Measurements from ENCODE around the gene CDH13.
A peak's percentile ranks its signal among the peaks of the same experiment; 100 is the strongest.

Gene CDH13

DNA sequence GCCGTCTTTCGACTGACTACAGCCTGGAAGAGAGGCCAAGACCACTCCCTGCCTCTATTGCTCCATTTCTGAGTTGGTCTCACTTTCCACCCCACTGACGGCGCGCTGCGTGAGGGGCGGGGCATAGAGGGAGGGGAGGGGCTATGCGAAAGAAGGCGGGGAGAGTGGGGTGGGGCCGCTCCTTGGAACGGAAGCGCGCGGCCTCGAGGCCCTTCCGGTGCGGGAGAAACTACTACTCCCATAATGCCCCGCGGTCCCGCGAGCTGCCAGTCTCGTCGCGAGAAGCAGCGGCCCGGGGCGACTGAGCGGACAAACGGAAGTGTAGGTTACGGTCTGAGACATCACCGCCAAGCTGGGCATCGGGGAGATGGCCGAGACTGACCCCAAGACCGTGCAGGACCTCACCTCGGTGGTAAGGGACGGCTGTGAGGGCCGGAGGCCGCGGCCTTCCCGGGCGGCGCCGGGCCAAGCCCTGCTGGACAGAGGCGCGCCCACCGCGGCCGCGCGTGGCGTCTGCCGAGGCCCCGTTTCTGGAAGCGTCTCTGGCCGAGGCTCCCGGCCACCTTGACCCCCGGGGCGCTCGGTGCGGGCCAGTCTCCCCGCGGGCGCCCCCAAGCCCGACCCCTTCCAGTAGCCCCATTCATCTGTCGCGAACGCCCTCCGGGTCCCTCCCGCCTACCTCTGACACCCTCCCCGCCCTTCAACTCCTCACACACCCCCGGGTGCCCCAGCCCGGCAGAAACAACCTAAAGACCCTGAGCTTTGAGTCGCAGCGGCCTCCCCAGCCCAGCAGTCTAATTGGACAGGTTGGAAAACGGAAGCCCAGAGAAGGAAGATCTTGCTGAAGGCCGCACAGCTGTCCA lies 1181.2 kb downstream of the CDH13 start, which contains the start of gene HSBP1:
HSBP1 (plus strand) TSS at position 269 of the 863 bp plus-strand sequence; CDS start at position 368, 99 bp downstream.
- DNase-seq (ENCODE audit: low spot score) = peak; percentile 94

DNA sequence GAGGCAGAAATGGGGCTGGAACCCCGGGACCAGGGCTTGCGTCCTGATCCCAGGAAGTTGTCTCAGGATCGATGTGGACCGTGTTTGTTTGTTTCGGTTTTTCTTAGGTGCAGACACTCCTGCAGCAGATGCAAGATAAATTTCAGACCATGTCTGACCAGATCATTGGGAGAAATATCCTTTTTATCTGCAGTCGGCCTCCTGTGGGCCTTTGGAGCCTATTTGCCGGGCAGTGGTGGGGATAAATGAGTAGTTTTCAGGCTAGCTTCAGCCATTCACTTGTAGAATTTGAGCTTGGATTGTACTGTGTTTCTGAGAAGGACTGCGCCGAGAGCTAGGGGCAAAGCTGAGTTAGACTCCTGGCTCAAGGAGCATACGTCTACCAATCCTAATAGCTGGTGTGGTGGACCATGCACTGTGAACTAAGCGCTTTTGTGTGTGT lies 1181.8 kb downstream of the CDH13 start:
- DNase-seq (ENCODE audit: low spot score) = peak; percentile 43

DNA sequence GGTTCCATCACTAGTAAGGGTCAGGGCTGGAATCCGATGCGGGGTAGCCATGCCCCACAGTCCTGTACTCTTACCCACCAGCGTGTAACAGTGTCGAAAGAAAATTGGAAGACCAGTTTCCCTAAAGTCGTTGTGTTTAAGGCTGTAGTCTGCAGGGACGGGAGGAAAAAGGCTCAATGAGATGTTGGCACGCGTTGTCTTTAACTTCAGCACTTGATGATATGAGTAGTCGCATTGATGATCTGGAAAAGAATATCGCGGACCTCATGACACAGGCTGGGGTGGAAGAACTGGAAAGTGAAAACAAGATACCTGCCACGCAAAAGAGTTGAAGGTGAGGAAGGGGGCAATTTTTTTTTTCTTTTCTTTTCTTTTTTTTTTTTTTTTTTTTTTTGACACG lies 1182.3 kb downstream of the CDH13 start:
- no peak for DNase-seq (ENCODE audit: low spot score)

DNA sequence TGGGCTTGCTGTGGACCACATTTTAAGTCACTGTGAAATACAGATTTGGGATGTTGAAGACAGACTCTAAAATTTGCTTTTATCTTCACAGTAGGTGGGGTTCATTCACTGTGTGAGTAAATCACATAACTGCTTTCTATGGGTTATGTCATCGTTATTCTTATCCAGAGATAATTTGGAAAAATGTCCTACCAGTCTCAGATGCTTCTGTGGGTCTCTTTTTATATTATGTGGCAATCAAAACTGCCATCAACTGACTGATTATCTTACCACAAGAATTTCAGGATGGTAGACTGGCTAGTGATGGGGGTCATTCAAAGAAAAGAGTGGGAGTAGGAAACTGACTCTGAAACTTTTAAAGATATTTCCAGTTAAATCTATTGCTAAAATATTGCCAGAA lies 1184.1 kb downstream of the CDH13 start:
- no peak for DNase-seq (ENCODE audit: low spot score)

DNA sequence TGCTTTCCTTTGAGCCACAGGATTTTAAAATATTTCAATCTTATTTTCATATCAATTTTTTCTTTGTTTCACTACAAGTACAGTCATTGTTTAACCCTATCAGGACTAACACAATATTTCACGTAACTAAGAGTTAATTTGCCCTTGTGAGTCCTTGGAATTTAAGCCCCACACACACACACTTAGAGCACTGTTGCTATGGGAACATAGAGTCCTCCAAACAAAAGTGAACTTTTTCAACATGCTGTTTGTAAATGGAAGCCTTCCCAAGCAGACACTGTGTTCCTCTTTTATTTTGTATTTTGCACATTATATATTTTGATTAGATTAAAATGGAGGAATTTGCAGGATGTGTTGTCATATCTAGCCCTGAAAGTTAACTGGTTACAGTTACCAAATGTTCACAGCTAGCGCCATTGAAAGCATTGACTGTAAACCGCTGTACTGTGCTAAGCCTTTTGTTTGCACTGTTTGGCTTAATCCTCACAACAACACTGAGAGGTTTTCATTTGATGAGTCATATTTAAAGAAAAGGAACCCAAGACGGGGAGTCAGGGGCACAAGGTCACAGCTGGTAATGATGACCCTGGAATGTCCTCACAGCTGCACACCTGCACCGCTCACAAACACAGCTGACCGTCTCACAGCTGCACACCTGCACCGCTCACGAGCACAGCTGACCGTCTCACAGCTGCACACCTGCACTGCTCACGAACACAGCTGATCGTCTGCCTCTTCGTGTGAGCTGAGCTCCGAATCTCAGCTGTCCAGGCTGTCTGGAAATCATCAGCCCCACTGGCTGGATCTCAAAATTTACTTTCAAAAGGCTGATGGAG lies 1187.3 kb downstream of the CDH13 start:
- no peak for DNase-seq (ENCODE audit: low spot score)

DNA sequence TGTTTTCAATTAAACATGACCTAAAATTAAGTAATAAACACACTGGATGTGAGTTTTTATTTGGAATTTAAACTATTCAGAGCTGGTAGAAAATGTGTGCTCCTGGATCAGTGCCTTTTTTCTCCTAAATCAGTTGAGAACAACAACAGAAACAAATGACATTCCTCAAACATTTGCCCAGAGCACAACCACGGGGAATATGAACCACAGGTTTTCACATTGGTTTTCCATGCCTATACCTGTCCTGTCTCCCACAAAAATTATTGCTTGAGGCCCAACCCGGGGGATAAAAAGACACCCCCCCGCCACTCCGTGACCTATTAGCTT lies 1187.9 kb downstream of the CDH13 start:
- no peak for DNase-seq (ENCODE audit: low spot score)

DNA sequence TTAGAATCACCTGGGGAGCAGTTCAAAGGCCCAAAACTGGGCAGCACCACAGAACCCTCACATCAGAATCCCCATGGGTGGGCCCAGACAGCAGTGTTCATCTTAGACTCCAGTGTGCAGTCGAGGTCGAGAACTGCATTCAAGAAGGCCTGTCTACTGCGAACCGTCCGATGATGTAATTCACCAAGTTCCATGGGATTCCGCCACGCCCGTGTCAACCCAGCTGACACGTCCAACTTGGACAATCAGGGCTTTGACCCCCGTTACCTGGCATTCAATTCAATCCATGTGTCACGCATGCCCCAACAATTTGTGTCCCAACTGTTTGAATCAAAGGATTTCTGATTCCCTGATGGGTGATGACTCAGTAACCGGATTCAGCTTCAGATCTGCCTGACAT lies 1190.3 kb downstream of the CDH13 start:
- DNase-seq (ENCODE audit: low spot score) = no peak

DNA sequence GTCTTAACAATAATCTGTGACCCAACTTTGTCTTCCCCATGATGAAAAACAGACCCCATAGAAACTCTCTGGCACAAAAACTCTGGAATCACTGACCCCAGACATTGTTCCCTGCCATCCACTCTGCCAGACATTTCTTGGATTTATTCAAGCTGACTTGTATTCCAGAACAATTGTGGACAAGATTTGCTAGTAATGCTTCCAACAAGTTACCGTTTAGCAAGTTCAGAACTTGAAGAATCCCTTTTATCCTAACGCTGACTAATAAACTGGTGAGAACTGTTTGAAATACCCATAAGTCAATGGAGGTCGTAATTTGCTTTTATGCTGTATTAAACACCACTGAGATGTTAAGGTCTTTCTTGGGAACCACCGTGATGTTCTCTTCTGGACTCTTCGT lies 1191.5 kb downstream of the CDH13 start:
- no peak for DNase-seq (ENCODE audit: low spot score)

DNA sequence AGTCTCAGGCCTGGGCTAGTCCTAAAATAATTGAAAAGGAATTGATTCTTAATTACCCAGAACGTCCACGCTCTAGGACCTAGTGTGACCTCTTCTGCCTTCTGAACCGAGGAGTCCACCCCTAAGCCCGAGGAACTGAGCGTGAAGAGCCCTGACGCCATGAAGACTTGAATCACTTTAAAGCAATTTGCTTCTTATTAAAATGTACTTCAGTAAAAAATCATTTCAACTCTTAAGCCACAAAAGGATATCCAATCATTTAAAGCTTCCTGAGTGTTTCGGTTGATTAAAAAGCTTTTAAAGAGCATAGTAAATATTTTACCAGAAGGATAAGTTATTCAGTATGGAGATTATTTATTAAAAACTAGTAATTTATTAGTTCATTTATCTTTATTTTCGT lies 1192.6 kb downstream of the CDH13 start:
- DNase-seq (ENCODE audit: low spot score) = no peak

DNA sequence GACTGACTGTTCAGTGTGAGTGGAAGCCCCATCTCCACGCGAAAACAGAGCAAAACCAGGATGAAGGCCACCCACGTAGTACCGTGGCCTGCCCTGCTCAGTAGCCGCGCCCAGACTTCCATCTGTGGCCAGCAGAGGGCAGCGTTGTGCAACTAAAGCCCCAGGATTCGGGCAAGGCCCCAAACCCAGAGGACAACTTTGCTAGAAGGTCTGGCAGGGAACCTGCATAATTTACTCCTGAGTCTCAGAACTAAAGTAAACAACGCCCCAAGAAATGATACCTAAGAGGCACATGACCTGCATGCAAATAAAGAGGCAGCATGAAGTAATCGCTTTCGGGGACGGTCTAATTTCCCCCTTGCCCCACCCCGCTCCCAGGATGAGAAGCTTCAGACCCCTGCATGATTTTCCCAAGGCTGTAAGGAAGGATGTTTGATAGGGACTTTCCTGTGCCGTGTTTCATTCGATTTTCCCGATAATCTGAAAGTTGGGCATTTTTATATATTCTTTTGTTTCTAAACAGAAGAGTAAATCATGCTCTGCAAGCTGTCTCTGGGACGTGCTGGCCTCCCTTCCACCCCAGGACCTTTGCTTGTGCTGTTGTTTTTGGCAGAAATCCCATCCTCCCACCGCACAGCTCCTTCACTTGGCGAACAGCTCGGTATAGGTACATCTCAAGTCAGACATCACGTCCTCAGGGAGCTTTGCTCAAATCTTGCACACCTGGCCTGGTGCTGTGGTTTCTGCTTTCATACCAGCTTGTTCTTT lies 1199.6 kb downstream of the CDH13 start:
- DNase-seq (ENCODE audit: low spot score) = peak; percentile 59

DNA sequence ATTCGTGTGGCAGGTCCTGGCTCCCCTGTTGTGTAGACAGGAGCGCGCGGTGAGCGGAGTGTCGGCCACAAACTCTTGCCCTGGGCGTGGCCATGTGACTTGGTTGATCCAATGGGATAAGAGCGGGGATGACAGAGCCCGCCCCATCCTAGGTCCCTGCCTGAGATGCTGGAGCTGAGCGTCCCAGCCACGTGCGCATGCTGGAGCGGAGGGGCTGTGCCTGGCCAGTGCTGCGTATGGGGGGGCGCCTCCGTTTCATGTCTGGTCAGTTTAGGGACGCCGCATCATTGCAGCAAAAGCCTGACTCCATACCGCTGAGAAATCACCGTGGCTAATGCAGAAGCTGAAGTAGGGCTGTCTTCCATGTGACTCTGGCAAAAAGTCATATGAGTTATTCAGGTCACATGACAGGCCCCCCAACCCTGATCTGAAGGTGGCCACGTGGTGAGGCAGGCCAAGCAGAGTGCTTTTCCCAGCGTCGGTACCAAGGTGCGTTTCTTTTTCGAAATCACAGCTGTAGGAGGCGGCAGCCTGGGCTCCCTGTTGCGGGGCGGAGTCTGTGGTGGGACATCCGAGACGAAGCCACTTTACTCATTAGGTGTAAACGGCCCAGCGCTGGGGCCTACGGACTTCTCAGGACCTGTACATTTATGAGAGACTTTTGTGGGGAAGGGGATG lies 1203.5 kb downstream of the CDH13 start:
- DNase-seq (ENCODE audit: low spot score) = no peak

DNA sequence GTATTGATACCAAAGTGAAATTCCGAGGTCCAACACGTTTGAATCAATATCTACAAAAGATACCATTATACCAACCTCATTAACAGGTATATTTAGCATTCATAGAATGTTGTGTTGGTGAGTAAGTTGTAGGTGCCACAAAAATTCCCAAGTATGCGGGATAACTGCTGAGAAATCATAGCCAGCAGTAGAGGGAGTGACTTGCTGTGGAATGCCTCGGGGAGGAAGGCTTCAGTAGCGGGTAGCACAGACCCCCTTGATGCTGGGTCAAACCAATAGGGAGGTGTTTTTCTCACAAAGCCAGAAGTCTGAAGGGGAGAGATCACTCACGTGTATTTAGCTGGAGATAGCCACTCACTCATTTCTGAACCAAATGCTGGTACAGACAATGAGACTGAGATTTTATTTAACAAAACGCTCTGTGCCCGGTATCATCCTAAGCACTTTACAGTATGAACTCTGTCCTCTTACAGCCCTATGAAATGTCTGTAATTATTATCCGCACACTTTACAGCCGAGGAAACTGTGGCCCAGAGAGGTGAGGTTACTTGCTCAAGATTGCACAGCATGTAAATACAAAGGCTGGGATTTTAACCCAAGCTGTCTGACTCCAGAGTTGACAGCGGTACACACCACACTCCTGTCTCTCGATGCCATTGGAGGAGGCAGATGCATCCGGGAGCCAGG lies 1204.1 kb downstream of the CDH13 start:
- DNase-seq (ENCODE audit: low spot score) = no peak

DNA sequence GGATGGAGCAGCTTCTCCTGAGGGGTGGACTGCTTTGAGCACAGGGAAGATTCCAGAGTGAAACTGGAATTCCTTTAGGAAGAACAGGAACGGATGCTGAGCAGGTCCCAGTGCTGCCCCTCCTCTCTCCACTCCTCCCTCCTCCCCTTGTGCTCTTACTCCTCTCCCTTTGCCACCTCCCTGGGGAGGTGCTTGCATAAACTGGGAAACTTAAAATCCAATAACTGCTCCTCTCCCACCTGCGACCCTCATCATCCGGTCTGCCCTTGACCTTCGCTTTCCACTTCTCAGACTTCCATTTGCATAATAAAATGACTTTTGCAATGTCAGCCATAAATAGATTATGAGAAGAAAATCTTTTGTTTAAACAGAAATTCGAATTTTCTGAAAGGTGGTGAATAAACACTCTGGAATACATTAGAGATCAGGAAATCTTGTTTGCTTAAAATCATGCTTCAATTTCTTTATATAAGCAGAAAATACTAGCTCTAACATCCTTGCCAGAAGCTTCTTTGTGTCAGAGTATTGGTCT lies 1204.8 kb downstream of the CDH13 start:
- DNase-seq (ENCODE audit: low spot score) = no peak

DNA sequence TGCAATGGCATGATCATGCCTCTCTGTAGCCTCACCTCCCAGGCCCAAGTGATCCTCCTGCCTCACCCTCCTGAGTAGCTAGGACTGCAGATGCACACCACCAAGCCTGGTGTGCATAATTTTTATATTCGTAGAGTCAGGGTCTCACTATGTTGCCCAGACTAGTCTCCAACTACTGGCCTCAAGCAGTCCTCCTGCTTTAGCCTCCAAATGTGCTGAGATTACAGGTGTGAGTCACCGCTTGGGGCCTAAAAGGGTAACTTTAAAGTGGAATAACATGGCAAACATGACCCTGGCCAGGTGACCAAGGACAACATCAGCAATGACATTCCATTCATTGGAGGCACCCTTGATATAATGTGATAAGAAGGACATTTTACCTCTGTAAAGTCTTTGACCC lies 1207.2 kb downstream of the CDH13 start:
- DNase-seq (ENCODE audit: low spot score) = no peak

DNA sequence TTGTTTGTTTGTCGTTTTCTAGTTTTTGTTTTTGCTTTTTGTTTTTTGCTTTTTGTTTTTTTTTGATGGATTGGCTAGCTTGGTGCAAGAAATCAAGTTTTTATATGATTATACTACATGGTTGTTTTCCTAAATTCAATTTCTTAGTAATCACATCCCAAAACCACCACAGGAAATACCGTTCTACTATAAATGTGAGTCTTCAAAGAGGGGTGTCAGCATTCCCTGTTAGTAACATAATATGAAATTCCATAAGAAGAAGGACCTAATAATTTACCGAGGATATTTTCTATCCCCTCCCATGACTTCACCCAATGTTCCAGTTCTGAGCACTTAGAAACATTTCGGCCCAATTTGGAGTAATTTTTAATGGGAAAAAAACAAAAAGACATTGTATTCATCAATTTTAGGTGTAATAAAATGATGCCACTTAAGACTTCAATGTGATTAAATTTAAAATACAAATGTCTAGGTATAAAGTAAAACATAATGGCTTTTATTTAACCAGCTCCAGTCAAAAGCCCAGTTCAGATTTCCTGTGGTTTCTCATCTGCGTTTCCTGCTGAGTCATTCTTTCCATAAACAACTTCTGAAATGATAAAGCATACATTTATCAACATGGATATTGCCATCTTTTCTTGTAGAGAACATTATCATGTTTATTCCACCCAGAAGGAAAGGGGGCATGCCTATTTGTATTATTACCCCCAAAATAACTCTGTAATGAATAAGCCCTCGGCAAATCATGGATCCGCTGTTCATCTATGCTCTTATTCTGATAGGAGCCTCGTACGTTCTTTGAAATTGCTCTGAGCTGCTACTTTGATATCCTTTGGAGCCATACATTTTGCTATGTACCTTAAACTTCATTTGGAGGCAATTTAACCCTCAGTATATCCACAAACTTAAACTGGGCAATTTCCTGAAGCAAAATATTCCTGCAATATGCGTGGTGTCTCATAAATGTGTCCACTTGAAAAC lies 1209.1 kb downstream of the CDH13 start:
- DNase-seq (ENCODE audit: low spot score) = peak; percentile 62

DNA sequence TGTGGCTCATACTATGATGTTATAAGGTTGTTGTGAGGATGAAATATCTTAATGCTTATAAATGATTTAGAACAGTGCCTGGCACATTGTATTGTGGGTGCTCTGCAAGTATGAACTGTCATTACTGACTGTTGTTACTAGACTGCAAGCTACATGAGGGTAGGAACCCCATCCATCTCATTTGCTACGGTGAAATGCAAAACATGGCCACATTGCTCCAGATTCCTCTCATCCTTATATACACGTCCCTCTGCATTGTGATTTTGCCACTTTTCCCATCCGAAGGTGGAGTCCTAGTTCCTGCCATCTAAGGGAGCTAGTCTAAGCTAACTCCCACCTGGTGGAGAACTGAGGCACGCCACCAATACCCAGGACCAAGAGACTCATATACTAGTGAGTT lies 1210.8 kb downstream of the CDH13 start:
- no peak for DNase-seq (ENCODE audit: low spot score)

DNA sequence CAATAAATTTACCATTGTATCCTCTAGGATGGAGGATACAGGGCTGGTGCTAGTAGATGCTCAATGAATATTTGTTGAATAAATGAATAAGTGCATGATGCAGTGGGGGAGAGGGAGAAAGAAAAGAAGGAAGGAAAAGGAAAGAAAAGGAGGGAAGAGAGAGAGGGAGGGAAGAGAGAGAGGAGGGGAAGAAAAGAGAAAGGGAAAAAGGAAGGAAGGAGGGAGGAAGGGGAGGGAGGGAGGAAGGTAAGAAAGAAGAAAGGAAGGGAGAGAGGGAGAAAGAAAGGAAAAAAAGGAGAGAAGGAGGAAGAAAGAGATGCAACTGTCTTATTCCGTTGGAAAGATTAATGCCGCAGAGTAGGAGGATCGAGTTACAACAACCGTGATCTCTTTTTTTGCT lies 1211.4 kb downstream of the CDH13 start:
- DNase-seq (ENCODE audit: low spot score) = no peak

DNA sequence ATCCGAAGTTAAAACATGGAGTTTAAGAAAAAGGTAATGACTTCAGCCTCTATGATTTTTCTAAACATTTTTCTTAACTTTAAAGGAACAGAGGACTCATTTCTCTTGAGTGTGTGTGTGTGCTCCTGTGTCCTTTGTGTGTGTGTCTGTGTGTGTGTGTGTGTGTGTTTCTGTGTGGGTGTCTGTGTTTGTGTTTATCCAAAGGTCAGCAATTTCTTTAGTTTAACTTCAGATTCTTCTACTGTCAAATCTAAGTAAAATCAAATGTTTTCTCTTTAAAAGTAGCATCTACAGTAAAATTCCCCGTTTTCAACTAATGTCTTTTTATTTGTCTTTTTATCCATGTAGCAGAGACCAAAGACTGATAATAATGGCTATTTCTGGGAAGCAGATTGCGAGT lies 1212.8 kb downstream of the CDH13 start:
- DNase-seq (ENCODE audit: low spot score) = no peak

DNA sequence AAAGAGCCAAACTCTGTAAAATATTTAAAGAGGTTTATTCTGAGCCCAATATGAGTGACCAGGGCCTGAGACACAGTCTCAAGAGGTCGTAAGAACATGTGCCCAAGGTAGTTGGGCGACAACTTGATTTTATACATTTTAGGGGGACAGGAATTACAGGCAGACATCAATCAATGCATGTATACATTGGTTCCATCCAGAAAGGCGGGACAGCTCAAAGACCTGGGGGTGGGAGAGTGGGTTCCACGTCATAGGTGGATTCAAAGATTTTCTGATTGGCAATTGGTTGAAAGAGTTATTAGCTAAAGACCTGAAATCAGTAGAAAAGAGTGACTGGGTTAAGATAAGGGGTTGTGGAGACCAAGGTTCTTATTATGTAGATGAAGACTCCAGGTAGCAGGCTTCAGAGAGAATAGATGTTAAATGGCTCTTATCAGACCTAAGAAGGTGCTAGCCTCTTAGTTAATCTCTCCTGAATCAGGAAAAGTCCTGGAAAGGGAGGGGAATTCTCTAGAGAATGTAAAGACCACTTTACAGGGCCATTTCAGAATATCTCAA lies 1213.4 kb downstream of the CDH13 start:
- DNase-seq (ENCODE audit: low spot score) = no peak
